Psoas muscle (tissue), 8 donors: ENCODE measurements around the gene CYB5D1. TPM values are rescaled to one million over a fixed set of nuclear protein-coding genes. Genes with fewer than 3 reads are reported as not detected.

ENCODE experiments used
- ATAC-seq, 4 donors: fragments of 200-7000 bp; cut with Tn5 transposase; one replicate each; pipeline ENCODE4 v1.9.1; 2020; ENCODE audit warnings: moderate library complexity in 3 of 4, mild to moderate bottlenecking in 2 of 4
- DNase-seq, 2 donors: peaks; one replicate each; pipeline ENCODE4 v3.0.0-alpha.2; 2020
- H3K27ac ChIP-seq: fragments of 200-600 bp; one replicate; pipeline ENCODE4 v1.8.0; 2022
- H3K27me3 ChIP-seq, 3 donors: fragments of 200-600 bp in 1 of 3; one replicate each; pipeline versions ENCODE4 v1.6.1 to v1.8.0; 2013 to 2022; ENCODE audit warnings: low read length in 2 of 3, mild to moderate bottlenecking in 2 of 3, moderate library complexity in 1 of 3; ENCODE audit not compliant: insufficient read depth in 3 of 3
- H3K36me3 ChIP-seq, 2 donors: fragments of 200-600 bp in 1 of 2; one replicate each; pipeline versions ENCODE4 v1.6.1 to v1.8.0; 2013 to 2022; ENCODE audit warnings: low read depth in 1 of 2, mild to moderate bottlenecking in 1 of 2, moderate library complexity in 1 of 2; ENCODE audit not compliant: insufficient read depth in 1 of 2
- H3K4me1 ChIP-seq: fragments of 200-600 bp; one replicate; pipeline ENCODE4 v1.8.0; 2022
- H3K4me3 ChIP-seq: fragments of 200-600 bp; one replicate; pipeline ENCODE4 v1.8.0; 2022; ENCODE audit warnings: mild to moderate bottlenecking
- H3K9me3 ChIP-seq: fragments of 200-600 bp; one replicate; pipeline ENCODE4 v1.8.0; 2022
- WGBS, 3 donors: extraction: QIAGEN DNeasy Blood & Tissue Kit; methylation state at CpG; one replicate each; pipeline versions ENCODE4 v1.1.6 to v1.1.7; 2013; 5-methylcytosine and 5-hydroxymethylcytosine counted together
- intact Hi-C, 2 donors: fragments of 100-400 bp; cut with DNase I; formaldehyde crosslinking; loops; one replicate each; pipeline versions ENCODE4 v1.11.0 to v1.14.2; 2022
- polyA plus RNA-seq, 3 donors: library from polyadenylated mRNA; stranded (reverse); fragments of 200-250 nt; gene quantifications; one replicate each; pipeline ENCODE4 v1.2.3, GENCODE V29; 2013
- total RNA-seq, 4 donors: library from RNA; stranded (reverse); fragmentation: NEBNext Ultra II Directional in 2 of 4; extraction: Animal tissue kit (Norgen Biotek cat#: 25700) in 2 of 4; gene quantifications; one replicate each; pipeline versions ENCODE4 v1.2.1 to v1.2.4, GENCODE V29; 2021 to 2023
- TF ChIP-seq, protein P1 (sequence below): fragments of 200-600 bp; IDR thresholded peaks from one replicate; pipeline ENCODE4 v1.8.0; 2022; ENCODE audit warnings: antibody characterized with exemption
- donor health status: healthy with polysubstance abuse.
- donor health status: DM: no; HTN: no; CAD: no; lungs with moderate emphysema.
- donor health status: Bipolar disorder and iron deficiency.
- donor health status: healthy.
- donor health status: DM: yes; HTN: yes; CAD: no.
- donor health status: DM: no; HTN: no; CAD: no.
- donor health status: DM: no; HTN: no; CAD: no.
- donor health status: DM: yes; HTN: yes; CAD: no.

The CYB5D1 gene
- total and polyA plus RNA-seq, 7 donors = 7.1 to 31.7 (median 10.4) TPM

DNA sequence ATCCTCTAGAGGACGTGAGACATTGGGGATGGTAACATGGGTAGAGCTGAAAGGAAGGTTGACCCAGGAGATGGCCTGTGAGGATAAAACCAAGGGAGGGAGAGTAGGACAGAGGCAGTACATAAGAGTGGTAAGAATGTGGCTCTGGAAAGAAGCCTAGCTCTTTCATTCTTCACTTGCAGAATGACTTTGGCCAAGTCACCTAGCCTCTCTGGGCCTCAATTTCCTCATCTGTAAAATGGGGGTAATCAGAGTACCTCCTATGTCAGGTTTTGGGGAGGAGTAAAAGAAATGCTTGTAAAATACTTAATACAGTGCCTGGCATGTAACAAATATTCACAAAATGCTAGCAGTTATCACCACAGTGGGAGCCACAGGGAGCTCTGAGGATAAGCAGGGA, 16.9 kb upstream of the CYB5D1 start:
- Histone ChIP-seq H3K36me3 (peaks cover 0 to 19% of the 10 kb centered on the region in 2 donors), H3K4me3 (peak overlapping the region; percentile 81), H3K27me3 (no peaks in the 10 kb centered on the region), H3K27ac (peak overlapping the region; percentile 99), H3K4me1 (peaks cover 47% of the 10 kb centered on the region), H3K9me3 (no peaks in the 10 kb centered on the region)
- ATAC-seq (no peak), DNase-seq (no peak)
- TF ChIP-seq, protein P1, sequence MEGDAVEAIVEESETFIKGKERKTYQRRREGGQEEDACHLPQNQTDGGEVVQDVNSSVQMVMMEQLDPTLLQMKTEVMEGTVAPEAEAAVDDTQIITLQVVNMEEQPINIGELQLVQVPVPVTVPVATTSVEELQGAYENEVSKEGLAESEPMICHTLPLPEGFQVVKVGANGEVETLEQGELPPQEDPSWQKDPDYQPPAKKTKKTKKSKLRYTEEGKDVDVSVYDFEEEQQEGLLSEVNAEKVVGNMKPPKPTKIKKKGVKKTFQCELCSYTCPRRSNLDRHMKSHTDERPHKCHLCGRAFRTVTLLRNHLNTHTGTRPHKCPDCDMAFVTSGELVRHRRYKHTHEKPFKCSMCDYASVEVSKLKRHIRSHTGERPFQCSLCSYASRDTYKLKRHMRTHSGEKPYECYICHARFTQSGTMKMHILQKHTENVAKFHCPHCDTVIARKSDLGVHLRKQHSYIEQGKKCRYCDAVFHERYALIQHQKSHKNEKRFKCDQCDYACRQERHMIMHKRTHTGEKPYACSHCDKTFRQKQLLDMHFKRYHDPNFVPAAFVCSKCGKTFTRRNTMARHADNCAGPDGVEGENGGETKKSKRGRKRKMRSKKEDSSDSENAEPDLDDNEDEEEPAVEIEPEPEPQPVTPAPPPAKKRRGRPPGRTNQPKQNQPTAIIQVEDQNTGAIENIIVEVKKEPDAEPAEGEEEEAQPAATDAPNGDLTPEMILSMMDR = no peak
- intact Hi-C loops = loop anchor here (5.0 to 10.0 kb wide), 2 partner anchors 216 to 359 kb away; partner anchors contain the start of genes POLR2A (in 1 of the 2), SAT2 (in 1 of the 2) and SLC35G6 (in 1 of the 2)
- WGBS, 3 donors = 61 to 76% (median 64%) methylated on average over 1 of the region's 1 CpG

DNA sequence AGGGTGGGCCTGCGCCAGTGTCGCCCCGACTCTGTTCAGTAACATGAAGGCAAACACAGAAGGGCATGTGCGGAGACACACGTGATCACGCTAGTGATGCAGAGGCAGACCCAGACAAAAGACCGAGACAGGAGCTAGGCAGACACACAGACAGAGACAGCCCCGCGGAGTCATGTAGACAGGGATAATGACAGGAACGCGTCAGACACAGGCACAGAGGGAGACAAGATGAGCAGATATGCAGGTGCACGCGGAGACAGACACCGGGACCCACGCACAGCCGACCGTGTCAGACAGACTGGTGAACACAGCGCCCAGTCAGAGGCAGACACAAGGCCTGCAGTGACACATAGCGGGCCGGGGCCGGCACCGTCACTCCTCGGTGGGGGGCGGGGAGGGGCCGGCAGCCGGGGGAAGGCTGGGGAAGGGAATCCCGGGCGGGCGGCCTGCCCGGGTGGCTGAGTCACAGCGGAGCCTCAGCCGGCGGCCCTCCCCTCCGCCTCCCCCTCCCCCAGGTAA, 16.3 kb upstream of the CYB5D1 start:
- WGBS, 3 donors = 2 to 7% (median 2%) methylated on average over 22 to 34 of the region's 34 CpGs
- TF ChIP-seq, protein P1 = no peak
- Histone ChIP-seq H3K27me3 (no peaks in the 10 kb centered on the region), H3K4me1 (peaks cover 49% of the 10 kb centered on the region), H3K36me3 (peaks cover 0 to 25% of the 10 kb centered on the region in 2 donors), H3K9me3 (no peaks in the 10 kb centered on the region), H3K27ac (peak overlapping the region; percentile 99), H3K4me3 (peak overlapping the region; percentile 81)
- ATAC-seq = peak; percentile 70 to 74 (median 72)
- peak; percentile 96 to 97 for DNase-seq
- intact Hi-C loops = loop anchor here (5.0 to 10.0 kb wide), 2 partner anchors 217 to 359 kb away; partner anchors contain the start of genes POLR2A (in 1 of the 2), SAT2 (in 1 of the 2) and SLC35G6 (in 1 of the 2)

DNA sequence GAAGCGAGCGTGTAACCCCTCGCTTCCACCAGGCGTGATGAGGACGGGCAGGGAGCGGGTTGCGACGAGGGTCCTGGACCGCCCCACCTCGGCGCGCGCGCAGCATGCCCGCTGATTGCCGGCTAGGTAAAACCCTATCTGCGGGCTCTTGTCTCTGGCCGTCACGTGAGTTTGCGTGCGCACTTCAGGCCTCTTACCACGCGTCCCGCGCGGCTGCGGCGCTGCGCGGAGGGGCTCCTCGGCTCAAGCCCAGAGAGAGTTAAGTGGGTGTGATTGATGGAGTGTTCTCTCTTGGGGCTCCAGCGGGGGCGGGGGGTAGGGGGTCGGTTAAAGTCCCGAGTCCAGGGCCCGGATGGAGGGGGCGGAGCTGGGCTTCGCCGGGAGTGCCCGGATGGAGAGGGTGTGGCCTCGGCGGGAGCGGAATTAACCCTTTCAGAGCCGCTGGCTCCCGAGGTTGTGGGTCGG, 15.9 kb upstream of the CYB5D1 start:
- intact Hi-C loops = loop anchor here (5.0 to 10.0 kb wide), 2 partner anchors 217 to 360 kb away; partner anchors contain the start of genes POLR2A (in 1 of the 2), SAT2 (in 1 of the 2) and SLC35G6 (in 1 of the 2)
- peak; percentile 93 to 96 for DNase-seq
- Histone ChIP-seq H3K4me3 (peak overlapping the region; percentile 81), H3K4me1 (peaks cover 49% of the 10 kb centered on the region), H3K27me3 (no peaks in the 10 kb centered on the region), H3K27ac (peak overlapping the region; percentile 99), H3K9me3 (no peaks in the 10 kb centered on the region), H3K36me3 (peaks cover 0 to 29% of the 10 kb centered on the region in 2 donors)
- 0 to 1% (median 0%) methylated on average over 27 to 46 of the region's 46 CpGs for WGBS, 3 donors
- peak; percentile 72 to 78 (median 76) for ATAC-seq
- TF ChIP-seq, protein P1 = no peak

DNA sequence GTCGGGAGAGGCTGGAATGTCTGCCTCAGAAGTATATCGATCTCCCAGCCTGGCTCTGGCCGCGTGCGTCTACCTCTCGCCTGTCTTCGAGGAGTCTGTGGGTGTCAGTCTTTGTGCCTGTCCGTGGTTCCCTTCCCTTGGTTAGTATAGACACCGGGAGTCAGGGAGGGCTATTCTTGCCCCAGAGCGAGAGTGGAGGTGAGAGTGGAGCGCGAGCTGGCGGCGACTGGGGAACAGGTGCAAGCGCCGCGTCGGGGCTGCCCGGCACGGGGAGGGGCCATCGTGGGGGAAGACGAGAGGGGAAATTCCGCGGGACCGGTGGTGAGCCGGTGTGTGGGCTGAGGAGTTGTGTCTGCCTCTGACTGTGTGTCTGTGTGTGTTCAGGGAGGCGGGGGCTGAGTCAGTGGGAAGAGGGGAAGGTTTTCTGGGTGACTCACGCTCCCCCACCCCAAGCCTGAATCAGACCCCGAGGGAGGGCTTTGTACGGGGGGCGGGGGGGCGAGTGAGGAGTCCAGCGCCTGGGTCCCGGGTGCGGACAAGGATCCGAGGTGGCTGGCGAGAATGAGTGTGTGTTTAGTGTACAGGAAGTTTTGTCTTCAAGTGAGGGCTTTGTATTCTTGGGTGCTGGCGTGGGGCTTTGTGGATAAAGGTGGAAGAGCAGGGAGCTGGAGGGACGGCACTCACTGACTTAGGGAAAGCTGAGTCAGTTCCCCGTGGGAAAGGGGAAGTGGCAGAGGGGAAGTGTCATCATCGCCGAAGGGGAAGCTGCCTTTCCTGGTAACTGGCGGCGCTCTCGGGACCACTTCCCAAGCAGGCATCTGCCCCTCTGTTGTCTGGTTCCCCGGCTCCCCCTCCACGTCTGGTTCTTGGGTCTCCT, 15.2 kb upstream of the CYB5D1 start:
- DNase-seq = peak; percentile 86 to 88
- Histone ChIP-seq H3K9me3 (no peaks in the 10 kb centered on the region), H3K36me3 (peaks cover 0 to 34% of the 10 kb centered on the region in 2 donors), H3K4me3 (peak overlapping the region; percentile 81), H3K4me1 (peaks cover 45% of the 10 kb centered on the region), H3K27me3 (no peaks in the 10 kb centered on the region), H3K27ac (peak overlapping the region; percentile 99)
- WGBS, 3 donors = 0 to 1% (median 0%) methylated on average over 46 to 47 of the region's 47 CpGs
- peak; percentile 36 to 47 (median 38) for ATAC-seq
- TF ChIP-seq, protein P1 = no peak
- intact Hi-C loops = loop anchor here (1.0 to 10.0 kb wide), 3 partner anchors 15 to 360 kb away; partner anchors contain the start of genes NAA38 (in 1 of the 2), POLR2A (in 1 of the 2), SAT2 (in 1 of the 2) and SLC35G6 (in 1 of the 2)
